NCI-H2227 treated with DMSO at 0.1 percent for 48 hours (cell line): ENCODE measurements around the gene TRPV4.

Source experiments
- DNase-seq: peaks from one replicate; lab custom pipeline; 2025; lab: John Stamatoyannopoulos, UW

The TRPV4 gene

GRCh38 chr12:109760930-109761921 lies 72.0 kb downstream of the TRPV4 start:
- DNase-seq = no peak

GRCh38 chr12:109760031-109760929 lies 72.9 kb downstream of the TRPV4 start:
- DNase-seq = no peak

- no peak for DNase-seq
Observed at GRCh38 chr12:109759595-109759994, 73.6 kb downstream of the TRPV4 start.

GRCh38 chr12:109758426-109759420 lies 74.5 kb downstream of the TRPV4 start:
- no peak for DNase-seq

GRCh38 chr12:109757671-109758265 lies 75.4 kb downstream of the TRPV4 start:
- no peak for DNase-seq

- DNase-seq = no peak
Observed at GRCh38 chr12:109756457-109756856, 76.7 kb downstream of the TRPV4 start.

- no peak for DNase-seq
Observed at GRCh38 chr12:109753959-109754358, 79.2 kb downstream of the TRPV4 start.

- no peak for DNase-seq
Observed at GRCh38 chr12:109753054-109753401, 80.2 kb downstream of the TRPV4 start.

- no peak for DNase-seq
Observed at GRCh38 chr12:109752117-109753053, 80.8 kb downstream of the TRPV4 start.

GRCh38 chr12:109744986-109745942 lies 87.9 kb downstream of the TRPV4 start:
- DNase-seq = no peak

- DNase-seq = no peak
Observed at GRCh38 chr12:109744026-109744425, 89.2 kb downstream of the TRPV4 start.

GRCh38 chr12:109743076-109743910 lies 89.9 kb downstream of the TRPV4 start:
- no peak for DNase-seq

- peak; percentile 71 for DNase-seq
Observed at GRCh38 chr12:109741970-109742703, 91.1 kb downstream of the TRPV4 start.

- no peak for DNase-seq
Observed at GRCh38 chr12:109741286-109741969, 91.8 kb downstream of the TRPV4 start.

- DNase-seq = no peak
Observed at GRCh38 chr12:109740694-109741245, 92.4 kb downstream of the TRPV4 start.
